Heart right ventricle (tissue), 16 donors: Measurements from ENCODE around the gene SPTSSB. TPM values are rescaled to one million over a fixed set of nuclear protein-coding genes. Genes with fewer than 3 reads are reported as not detected.

ENCODE experiments used
- ATAC-seq, 8 donors: fragments of 200-7000 bp; cut with Tn5 transposase; one replicate each; pipeline ENCODE4 v1.9.1; 2020; ENCODE audit warnings: mild to moderate bottlenecking in 8 of 8, moderate library complexity in 8 of 8, moderate number of reproducible peaks in 1 of 8
- DNase-seq, 2 donors: peaks; one replicate each; pipeline ENCODE4 v3.0.0-alpha.2; 2020
- H3K27ac ChIP-seq, 10 donors: fragments of 200-600 bp; sonication (generic) in 2 of 10; one replicate each; pipeline versions ENCODE4 v1.5.0 to v1.8.0; 2020 to 2022; ENCODE audit warnings: mild to moderate bottlenecking in 3 of 10
- H3K27me3 ChIP-seq, 7 donors: fragments of 200-600 bp; one replicate each; pipeline ENCODE4 v1.8.0; 2021 to 2022; ENCODE audit warnings: mild to moderate bottlenecking in 2 of 7
- H3K36me3 ChIP-seq, 9 donors: fragments of 200-600 bp; sonication (generic) in 1 of 9; one replicate each; pipeline versions ENCODE4 v1.5.0 to v1.8.0; 2020 to 2022; ENCODE audit warnings: mild to moderate bottlenecking in 2 of 9
- H3K4me1 ChIP-seq, 9 donors: fragments of 200-600 bp; sonication (generic) in 1 of 9; one replicate each; pipeline versions ENCODE4 v1.5.0 to v1.8.0; 2020 to 2022; ENCODE audit warnings: mild to moderate bottlenecking in 4 of 9
- H3K4me3 ChIP-seq, 10 donors: fragments of 200-600 bp; sonication (generic) in 2 of 10; one replicate each; pipeline versions ENCODE4 v1.5.0 to v1.8.0; 2020 to 2022; ENCODE audit warnings: mild to moderate bottlenecking in 7 of 10, moderate library complexity in 2 of 10
- H3K9me3 ChIP-seq, 11 donors: fragments of 200-600 bp in 10 of 11; sonication (generic) in 2 of 11; one replicate each; pipeline versions ENCODE4 v1.5.0 to v1.8.0; 2013 to 2022; ENCODE audit warnings: mild to moderate bottlenecking in 2 of 11, control low read depth in 1 of 11, moderate library complexity in 1 of 11
- CTCF ChIP-seq, 9 donors: fragments of 200-600 bp; sonication (generic) in 2 of 9; IDR thresholded peaks; one replicate each; pipeline versions ENCODE4 v1.5.0 to v1.8.0; 2021 to 2022; ENCODE audit warnings: antibody characterized with exemption in 9 of 9, mild to moderate bottlenecking in 5 of 9, moderate library complexity in 1 of 9
- WGBS, 2 donors: extraction: QIAGEN DNeasy Blood & Tissue Kit; methylation state at CpG; one replicate each; pipeline ENCODE4 v1.1.7; 2013; ENCODE audit warnings: inconsistent platforms in 1 of 2; 5-methylcytosine and 5-hydroxymethylcytosine counted together
- intact Hi-C, 10 donors: fragments of 100-400 bp; cut with DNase I; formaldehyde crosslinking; loops; one replicate each; pipeline versions ENCODE4 v1.11.1 to v1.14.2; 2022
- polyA plus RNA-seq, 2 donors: library from polyadenylated mRNA; stranded (reverse); fragments of 200-250 nt; gene quantifications; one replicate each; pipeline ENCODE4 v1.2.3, GENCODE V29; 2013
- total RNA-seq, 10 donors: library from RNA; stranded (reverse); fragmentation: NEBNext Ultra II Directional in 3 of 10; extraction: Animal tissue kit (Norgen Biotek cat#: 25700) in 3 of 10; gene quantifications; one replicate each; pipeline versions ENCODE4 v1.2.1 to v1.2.4, GENCODE V29; 2021 to 2023
- donor health status: Arrhythmogenic right ventricular cardiomyopathy.
- donor health status: ischemic (EF 13 %, LVEDD 7.1; RV severe dilation, severe dysfunction).
- donor health status: healthy with polysubstance abuse.
- donor health status: DM: no; HTN: yes; CAD: no.
- donor health status: DM: no; HTN: no; CAD: no.
- donor health status: ischemic (EF 25% LVEDD 6.9; RV normal size, moderate dysfunction).
- donor health status: ischemic (EF 25% LVEDD 5.7; RV mildly dilated, moderate dysfunction).
- donor health status: healthy.
- donor health status: DM: yes; HTN: yes; CAD: no.
- donor health status: Ischemic cardiomyopathy.
- donor health status: ischemic (EF 35%, LVEDD 5.7; RV mildly dilated, moderate dysfunction).
- donor health status: nonischemic (EF 11% LVEDD 7.7; RV severe dilation, severe dysfunction).
- donor health status: DM: yes; HTN: yes; CAD: no.
- donor health status: PGD.
- donor health status: ischemic (EF 29% LVEDD 5.4; RV normal size, mild dysfunction).
- donor health status: nonischemic (EF 23%, LVEDD 6.1; RV moderate dilation, normal function).

Gene SPTSSB
- total and polyA plus RNA-seq, 12 donors: 0.03 to 0.51 (median 0.14) TPM; not detected in 8

- no peak for DNase-seq
- H3K36me3 ChIP-seq: no peaks in the 10 kb centered on the region
- H3K4me3 ChIP-seq: no peak overlapping the region
- ATAC-seq: no peak
- no peak for TF ChIP-seq CTCF (IDR thresholded peaks at IDR 0.05)
- no peaks in the 10 kb centered on the region for H3K27me3 ChIP-seq
- H3K9me3 ChIP-seq: no peaks in the 10 kb centered on the region
- H3K4me1 ChIP-seq: peaks cover 0 to 16% (median 0%) of the 10 kb centered on the region in 9 donors
- intact Hi-C loops: no loop called here
- H3K27ac ChIP-seq: no peak overlapping the region
These were observed 20.4 kb downstream of the SPTSSB start for GRCh38 chr3:161350916-161351315.

GRCh38 chr3:161349529-161350312 lies 21.6 kb downstream of the SPTSSB start:
- H3K4me1 ChIP-seq: peaks cover 0 to 16% (median 0%) of the 10 kb centered on the region in 9 donors
- no peak for TF ChIP-seq CTCF (IDR thresholded peaks at IDR 0.05)
- WGBS, 2 donors: 53 to 70% methylated on average over 7 of the region's 7 CpGs

GRCh38 chr3:161348796-161349400 lies 22.4 kb downstream of the SPTSSB start:
- H3K4me1 ChIP-seq: peaks cover 0 to 16% (median 0%) of the 10 kb centered on the region in 9 donors
- H3K27ac ChIP-seq: no peak overlapping the region
- no peak for TF ChIP-seq CTCF (IDR thresholded peaks at IDR 0.05)
- intact Hi-C loops: no loop called here
- 73 to 91% methylated on average over 2 of the region's 2 CpGs for WGBS, 2 donors
- H3K4me3 ChIP-seq: no peak overlapping the region
- ATAC-seq (no peak), DNase-seq (no peak)
- H3K9me3 ChIP-seq: no peaks in the 10 kb centered on the region
- no peaks in the 10 kb centered on the region for H3K27me3 ChIP-seq
- no peaks in the 10 kb centered on the region for H3K36me3 ChIP-seq

More at GRCh38 chr3:161349529-161350312, 21.6 kb downstream of the SPTSSB start:
- H3K36me3 ChIP-seq: no peaks in the 10 kb centered on the region
- intact Hi-C loops: no loop called here
- DNase-seq: no peak
- no peaks in the 10 kb centered on the region for H3K27me3 ChIP-seq
- no peak overlapping the region for H3K27ac ChIP-seq
- no peak overlapping the region for H3K4me3 ChIP-seq
- ATAC-seq: peak in 3 of 8 donors; percentile 52 to 87 (median 63)
- no peaks in the 10 kb centered on the region for H3K9me3 ChIP-seq

- Histone ChIP-seq H3K4me3 (no peak overlapping the region), H3K4me1 (peaks cover 0 to 16% (median 0%) of the 10 kb centered on the region in 9 donors), H3K27me3 (no peaks in the 10 kb centered on the region), H3K9me3 (no peaks in the 10 kb centered on the region), H3K27ac (no peak overlapping the region), H3K36me3 (no peaks in the 10 kb centered on the region)
- DNase-seq: no peak
- ATAC-seq: no peak
- 92 to 93% methylated on average over 5 of the region's 5 CpGs for WGBS, 2 donors
- intact Hi-C loops: no loop called here
- no peak for TF ChIP-seq CTCF (IDR thresholded peaks at IDR 0.05)
These were observed 23.6 kb downstream of the SPTSSB start for GRCh38 chr3:161347726-161348125.
